ENCODE data around the gene GRIN1. TPM values are rescaled to one million over a fixed set of nuclear protein-coding genes. Genes with fewer than 3 reads are reported as not detected.

Gene GRIN1
- total RNA-seq, 1 experiment from 2014 or later, result 2.9 TPM

GRCh38 chr9:137167747-137168572 lies 29.0 kb downstream of the GRIN1 start:
- H3K27me3 ChIP-seq (ENCODE audit: insufficient read depth, low read length), result peaks cover 39% of the 10 kb centered on the region; the same call in 1 of the 2 replicates
- H3K79me1 ChIP-seq (ENCODE audit: insufficient read depth, low read depth, low read length, poor library complexity, severe bottlenecking), result no peaks in the 10 kb centered on the region
- H3K9me3 ChIP-seq (ENCODE audit: control insufficient read depth, low read depth, low read length), result no peaks in the 10 kb centered on the region
- H2AK5ac ChIP-seq (ENCODE audit: insufficient read length, low read length), result no peak overlapping the region
- no peak overlapping the region for H3K18ac ChIP-seq (ENCODE audit: insufficient read length, low read depth, low read length)
- no peak overlapping the region for H2BK20ac ChIP-seq (ENCODE audit: low read depth, low read length, poor library complexity, severe bottlenecking)
- H4K8ac ChIP-seq (replicated peaks; ENCODE audit: insufficient read length, low read depth, low read length), result no peak overlapping the region
- no peak overlapping the region for H3K23ac ChIP-seq (ENCODE audit: insufficient read length, low read depth, low read length)
- TF ChIP-seq, protein P1, sequence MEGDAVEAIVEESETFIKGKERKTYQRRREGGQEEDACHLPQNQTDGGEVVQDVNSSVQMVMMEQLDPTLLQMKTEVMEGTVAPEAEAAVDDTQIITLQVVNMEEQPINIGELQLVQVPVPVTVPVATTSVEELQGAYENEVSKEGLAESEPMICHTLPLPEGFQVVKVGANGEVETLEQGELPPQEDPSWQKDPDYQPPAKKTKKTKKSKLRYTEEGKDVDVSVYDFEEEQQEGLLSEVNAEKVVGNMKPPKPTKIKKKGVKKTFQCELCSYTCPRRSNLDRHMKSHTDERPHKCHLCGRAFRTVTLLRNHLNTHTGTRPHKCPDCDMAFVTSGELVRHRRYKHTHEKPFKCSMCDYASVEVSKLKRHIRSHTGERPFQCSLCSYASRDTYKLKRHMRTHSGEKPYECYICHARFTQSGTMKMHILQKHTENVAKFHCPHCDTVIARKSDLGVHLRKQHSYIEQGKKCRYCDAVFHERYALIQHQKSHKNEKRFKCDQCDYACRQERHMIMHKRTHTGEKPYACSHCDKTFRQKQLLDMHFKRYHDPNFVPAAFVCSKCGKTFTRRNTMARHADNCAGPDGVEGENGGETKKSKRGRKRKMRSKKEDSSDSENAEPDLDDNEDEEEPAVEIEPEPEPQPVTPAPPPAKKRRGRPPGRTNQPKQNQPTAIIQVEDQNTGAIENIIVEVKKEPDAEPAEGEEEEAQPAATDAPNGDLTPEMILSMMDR (conservative IDR thresholded peaks at IDR 0.05), result no peak
- H3K4me3 Mint-ChIP-seq, result peak overlapping the region; percentile 40 to 62; a peak in 3 of 5 replicates
- no peak overlapping the region for H2BK15ac ChIP-seq (ENCODE audit: low read depth, low read length)
- H2BK12ac ChIP-seq (ENCODE audit: insufficient read length, low read depth, low read length), result no peak overlapping the region
- no peak overlapping the region for H3K4ac ChIP-seq (ENCODE audit: low read depth, low read length)
- no peak overlapping the region for H2AFZ ChIP-seq (ENCODE audit: low read length)
- no peak overlapping the region for H3T11ph ChIP-seq (ENCODE audit: low read length)
- no peak overlapping the region for H4K91ac ChIP-seq (ENCODE audit: insufficient read length, low read depth, low read length)
- H3K27ac Mint-ChIP-seq, result no peak overlapping the region
- peak; percentile 69 for DNase-seq
- H3K4me1 Mint-ChIP-seq, result peaks cover 3 to 9% of the 10 kb centered on the region in 2 experiments
- no peak overlapping the region for H3K27ac ChIP-seq (ENCODE audit: insufficient read length, low read depth, low read length)
- no peaks in the 10 kb centered on the region; a peak in 1 of 5 replicates for H3K9me3 Mint-ChIP-seq
- H4K20me1 ChIP-seq (ENCODE audit: control insufficient read depth, insufficient read depth, insufficient read length), result peaks cover 2% of the 10 kb centered on the region
- no CpG with 5 or more reads among the region's 57 CpGs for WGBS (ENCODE audit: extremely low coverage, insufficient read length, low lambda C conversion rate)
- no peaks in the 10 kb centered on the region for H3K4me1 ChIP-seq (ENCODE audit: insufficient read depth, low read length)
- H3K23me2 ChIP-seq (ENCODE audit: insufficient read length, low read depth, low read length, poor library complexity, severe bottlenecking), result peaks cover 10% of the 10 kb centered on the region
- H3K4me2 ChIP-seq (ENCODE audit: insufficient read depth, insufficient read length, low read length), result peak overlapping the region; percentile 68
- H3K14ac ChIP-seq (ENCODE audit: insufficient read depth, low read length), result no peak overlapping the region
- H2BK120ac ChIP-seq (ENCODE audit: low read depth, low read length, poor library complexity, severe bottlenecking), result no peak overlapping the region
- H3K9ac ChIP-seq (ENCODE audit: extremely low read depth, insufficient read length, low read length), result no peak overlapping the region
- no peak overlapping the region for H2BK5ac ChIP-seq (ENCODE audit: insufficient read length, low read length)
- no peaks in the 10 kb centered on the region for H3K36me3 Mint-ChIP-seq (ENCODE audit: insufficient read depth in 1 of 3, low read depth in 3 of 3)
- H4K5ac ChIP-seq (ENCODE audit: insufficient read length, low read depth, low read length), result no peak overlapping the region
- H3K79me2 ChIP-seq (ENCODE audit: insufficient read depth, low read length), result no peaks in the 10 kb centered on the region
- peaks cover 91% of the 10 kb centered on the region for H3K27me3 Mint-ChIP-seq (ENCODE audit: low read depth)
- H3K56ac ChIP-seq (ENCODE audit: insufficient read length, low read depth, low read length), result no peak overlapping the region

Data from H9 (cell line).